Raji (cell line): ENCODE measurements around the gene ZC3H6.

ENCODE experiments used
- POLR2A ChIP-seq: IDR thresholded peaks from 2 replicates; pipeline ENCODE4 v1.6.1; 2011; ENCODE audit warnings: low read depth, low read length, control low read depth; ENCODE audit not compliant: insufficient read depth

ZC3H6 gene

DNA sequence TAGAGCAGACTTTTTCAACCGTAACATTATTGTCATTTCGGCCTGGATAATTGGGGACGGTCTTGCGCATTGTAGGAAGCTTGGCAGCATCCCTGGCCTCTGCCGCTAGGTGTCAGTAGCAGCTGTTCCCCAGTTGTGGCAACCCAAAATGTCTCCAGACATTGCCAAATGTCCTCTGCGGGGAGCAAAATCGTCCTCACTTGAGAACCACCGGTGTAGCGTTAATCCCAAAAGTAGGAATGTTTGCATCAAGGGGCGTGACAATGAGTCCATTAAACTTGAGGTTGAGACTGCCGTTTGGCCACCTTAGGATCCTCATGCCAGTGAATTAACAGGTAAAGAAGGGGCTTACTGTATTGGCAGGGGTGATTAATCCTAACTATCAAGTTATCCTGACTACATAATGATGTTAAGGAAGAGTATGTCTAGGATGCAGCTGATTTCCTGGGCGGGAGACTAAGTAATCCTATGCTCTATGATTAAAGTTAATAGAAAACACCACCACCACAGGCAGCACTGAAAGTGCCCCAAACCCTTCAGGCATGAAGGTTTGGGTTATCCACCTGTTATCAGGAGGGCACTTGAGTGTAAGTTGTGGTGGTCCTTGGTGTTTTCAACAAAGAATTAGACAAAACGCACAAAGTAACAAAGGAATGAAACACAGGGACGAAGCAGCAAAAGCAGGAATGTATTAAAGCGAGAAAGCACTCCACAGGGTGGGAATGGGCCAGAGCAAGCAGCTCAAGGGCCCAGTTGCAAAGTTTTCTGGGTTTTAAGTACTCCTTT is 15.7 kb upstream of the ZC3H6 start:
- TF ChIP-seq POLR2A, result no peak

DNA sequence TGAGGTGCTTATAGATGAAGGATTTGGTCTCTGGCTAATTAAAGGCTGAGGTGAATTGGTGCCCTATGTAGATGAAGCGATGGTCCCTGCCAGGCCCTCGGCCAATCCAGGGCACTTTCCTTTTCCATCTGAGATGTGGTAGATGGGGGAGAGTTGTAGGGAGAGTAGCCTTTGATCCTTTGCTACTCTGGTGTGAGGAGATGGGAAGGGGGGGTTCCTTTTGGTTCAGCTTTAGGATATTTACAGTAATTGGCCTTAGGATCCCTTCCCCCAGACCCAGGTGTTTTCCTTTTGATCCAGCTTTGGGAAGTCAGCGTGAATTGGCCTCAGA is 15.1 kb upstream of the ZC3H6 start:
- TF ChIP-seq POLR2A, result no peak

DNA sequence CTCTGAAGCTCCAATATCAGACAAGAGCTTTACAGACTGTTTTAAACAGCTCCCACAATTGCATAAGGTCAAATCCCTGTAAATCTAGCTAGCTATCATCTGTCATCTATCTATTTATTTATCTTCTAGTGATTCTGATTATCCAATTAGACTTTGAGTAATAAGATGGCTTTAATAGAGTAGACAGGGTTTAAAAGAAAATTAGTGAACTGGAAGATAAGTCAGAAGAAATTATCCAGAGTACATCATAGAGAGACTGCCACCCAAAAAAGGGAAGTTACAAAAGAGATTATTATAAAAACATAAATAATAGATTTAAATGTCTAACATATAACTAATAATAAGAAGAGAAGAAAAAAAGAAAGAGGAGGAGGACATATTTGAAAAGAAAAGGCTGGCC is 12.5 kb upstream of the ZC3H6 start:
- TF ChIP-seq POLR2A, result no peak

DNA sequence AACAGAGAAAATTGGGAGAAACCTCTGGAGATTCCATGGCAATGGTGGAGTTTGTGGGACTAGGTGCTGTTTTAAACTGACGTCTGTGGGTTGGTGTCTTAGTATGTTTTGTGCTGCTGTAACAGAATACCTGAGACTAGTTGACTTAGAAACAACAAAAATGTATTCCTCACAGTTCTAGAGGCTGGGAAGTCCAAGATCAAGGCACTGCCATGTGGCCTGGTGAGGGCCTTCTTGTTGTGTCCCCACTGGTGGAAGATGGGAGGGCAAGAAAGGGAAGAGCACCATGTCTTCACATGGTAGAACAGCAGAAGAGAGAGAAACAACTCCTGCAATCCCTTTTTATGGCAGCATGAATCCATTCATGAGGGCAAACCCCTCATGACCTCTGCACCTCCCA is 6.8 kb upstream of the ZC3H6 start:
- TF ChIP-seq POLR2A, result no peak

DNA sequence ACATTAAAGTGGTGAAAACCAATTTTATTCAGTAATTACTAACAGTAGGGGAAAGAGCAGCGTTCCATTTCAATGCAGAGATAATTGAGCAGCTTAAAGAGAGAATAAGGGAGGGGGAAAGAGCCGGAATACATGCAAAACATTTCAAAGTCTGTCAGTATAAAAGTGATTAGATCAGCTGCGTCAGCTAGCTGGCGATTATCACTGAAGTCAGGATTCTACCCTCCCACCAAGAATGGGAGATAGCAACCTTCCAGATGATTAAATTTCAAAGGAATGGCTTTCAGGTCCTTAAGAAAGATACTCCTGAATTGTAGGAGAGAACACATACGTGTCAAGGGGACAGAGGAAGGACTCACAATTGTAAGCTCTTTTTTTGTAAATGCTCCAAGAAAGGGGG is 2.7 kb upstream of the ZC3H6 start:
- no peak for TF ChIP-seq POLR2A

DNA sequence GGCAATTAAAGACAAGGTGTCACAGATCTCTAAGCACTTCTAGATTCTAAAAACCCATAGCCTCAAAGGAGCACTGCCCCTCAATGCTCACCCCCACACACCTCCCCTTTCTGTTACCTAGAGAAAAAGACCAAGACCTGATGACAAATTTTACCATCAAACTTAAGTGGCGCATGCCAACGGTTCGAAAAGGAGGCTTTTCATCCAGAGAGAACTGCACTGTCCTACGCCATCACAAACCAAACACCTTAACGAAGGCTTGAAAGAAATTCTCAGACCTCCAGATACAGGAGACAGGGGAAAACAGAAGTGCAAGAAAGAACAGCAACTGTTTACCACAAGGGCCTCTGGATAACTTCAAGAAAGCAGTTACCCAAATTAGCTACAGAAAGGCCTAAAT is 2.0 kb upstream of the ZC3H6 start:
- no peak for TF ChIP-seq POLR2A

DNA sequence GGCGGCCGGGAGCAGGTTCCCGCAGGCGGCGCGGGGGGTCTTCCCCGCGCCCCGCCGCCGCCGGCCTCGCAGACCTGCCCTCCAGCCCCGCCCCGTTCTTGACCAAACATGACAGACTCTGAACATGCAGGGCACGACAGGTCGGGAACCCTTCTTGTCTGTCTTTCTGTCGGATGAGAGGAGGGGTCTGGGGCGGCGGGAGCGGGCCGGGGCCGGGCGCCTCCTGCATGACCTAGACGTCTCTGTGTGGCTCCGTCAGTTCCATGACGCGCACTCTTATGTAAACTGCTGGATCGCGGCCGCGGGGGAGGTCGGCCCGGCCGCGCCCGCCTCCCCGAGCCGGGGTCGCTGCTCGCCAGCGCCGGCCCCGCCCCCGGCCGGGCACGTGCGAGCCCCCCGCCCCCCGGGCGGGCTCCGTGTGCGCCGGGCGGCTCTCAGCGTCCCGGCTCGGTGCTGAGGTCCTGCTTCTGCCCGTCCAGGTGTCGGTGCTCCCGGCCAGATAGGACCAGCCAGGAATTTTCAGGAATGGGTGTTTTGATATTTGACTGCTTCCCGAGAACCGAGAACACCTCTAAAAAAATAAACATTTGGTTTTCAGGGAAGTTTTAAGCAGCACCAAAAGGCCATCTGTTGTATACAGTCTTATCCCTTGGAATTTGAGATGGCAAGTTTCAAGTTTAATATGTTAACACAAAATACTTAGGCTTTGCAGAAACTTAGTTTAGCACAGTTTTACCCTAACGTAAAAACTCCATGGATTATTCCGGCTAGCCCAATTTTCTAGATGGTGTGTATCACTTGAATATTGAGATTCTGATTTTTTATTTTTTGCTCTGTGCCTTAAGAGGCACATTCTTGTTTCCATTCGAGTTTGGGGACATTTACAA is 733 bp downstream of the ZC3H6 start:
- peak; percentile 70 for TF ChIP-seq POLR2A

DNA sequence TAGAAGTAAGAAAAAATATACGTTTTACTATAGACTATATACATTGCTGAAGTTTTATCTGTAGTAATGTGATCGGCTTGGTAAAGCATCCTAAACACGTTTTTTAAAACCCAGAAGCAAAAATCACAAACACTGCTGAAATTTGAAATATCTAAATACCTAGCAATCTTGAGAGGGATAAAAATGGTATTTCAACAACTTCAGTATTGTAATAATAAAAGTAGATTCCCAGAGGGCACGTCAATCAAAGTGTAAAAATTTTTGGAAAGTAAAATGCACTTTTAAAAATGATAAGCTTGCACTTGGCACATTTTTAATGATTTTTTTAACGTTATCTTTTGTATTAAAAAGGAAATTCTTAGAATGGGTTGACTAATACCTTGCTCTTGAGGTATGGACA is 1.6 kb downstream of the ZC3H6 start:
- TF ChIP-seq POLR2A, result no peak

DNA sequence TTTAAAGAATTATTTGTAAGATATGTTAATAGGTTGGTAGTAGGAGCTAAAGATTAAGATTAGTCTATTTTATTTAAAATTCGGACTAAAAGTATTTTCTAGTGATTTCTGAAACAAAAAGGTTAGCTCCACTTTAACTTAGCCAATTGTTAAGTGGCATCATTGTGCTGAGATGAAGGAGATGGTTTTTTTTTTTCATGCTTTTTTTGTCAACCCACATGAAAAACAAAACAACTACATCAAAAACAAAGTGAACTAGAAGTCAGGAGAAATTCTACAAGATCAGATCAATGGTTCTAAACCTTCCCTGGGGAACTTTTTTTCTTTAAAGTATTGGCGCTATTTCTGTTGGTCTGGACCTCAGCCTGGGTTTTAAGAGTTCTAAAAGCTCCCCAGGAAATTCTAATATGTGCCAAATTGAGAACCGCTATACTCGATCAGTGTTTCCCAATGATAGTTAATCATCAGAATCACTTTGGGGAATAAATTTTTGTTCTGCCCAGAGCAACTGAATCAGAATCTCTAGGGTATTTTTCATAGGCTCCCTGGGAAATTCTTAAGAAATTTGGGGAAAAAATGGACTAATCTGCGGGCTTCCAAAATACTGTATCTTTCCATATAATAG is 2.3 kb downstream of the ZC3H6 start:
- no peak for TF ChIP-seq POLR2A

DNA sequence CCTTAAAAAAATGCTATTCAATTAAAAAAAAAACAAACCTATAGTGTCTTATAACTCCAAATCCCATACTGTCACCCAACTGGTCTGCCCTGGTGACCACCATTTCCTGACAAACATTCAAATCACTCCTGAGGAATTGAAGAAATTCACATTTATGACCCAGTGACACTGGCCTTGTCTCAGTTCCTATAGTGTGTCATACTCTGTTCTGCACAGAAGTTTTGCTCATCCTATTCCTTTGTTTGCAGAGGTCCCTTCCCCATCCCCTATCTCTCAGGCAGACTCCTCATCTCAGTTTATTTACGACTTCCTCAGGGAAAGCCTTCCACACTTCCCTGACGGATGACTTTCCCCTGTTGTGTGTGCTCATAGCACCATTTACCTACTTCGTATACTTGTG is 14.7 kb downstream of the ZC3H6 start:
- no peak for TF ChIP-seq POLR2A

DNA sequence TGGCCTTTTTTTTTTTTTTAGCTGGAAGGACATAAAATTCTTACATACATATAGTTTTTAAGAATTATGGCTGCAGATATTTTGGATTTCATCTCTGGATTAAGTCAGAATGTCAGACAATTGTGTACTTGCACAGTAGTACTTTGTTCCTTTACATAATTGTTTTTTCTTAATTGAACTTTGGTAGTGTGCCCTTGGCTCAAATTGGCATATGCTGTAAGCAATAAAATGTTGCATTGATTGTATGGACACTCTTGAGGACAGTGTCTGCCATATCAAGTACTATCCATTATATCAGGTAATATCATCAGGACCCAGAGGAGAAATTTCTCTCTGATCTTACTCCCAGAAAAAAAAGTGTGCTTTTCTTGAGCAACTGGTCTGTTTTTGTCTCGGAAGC is 15.3 kb downstream of the ZC3H6 start:
- TF ChIP-seq POLR2A, result no peak

DNA sequence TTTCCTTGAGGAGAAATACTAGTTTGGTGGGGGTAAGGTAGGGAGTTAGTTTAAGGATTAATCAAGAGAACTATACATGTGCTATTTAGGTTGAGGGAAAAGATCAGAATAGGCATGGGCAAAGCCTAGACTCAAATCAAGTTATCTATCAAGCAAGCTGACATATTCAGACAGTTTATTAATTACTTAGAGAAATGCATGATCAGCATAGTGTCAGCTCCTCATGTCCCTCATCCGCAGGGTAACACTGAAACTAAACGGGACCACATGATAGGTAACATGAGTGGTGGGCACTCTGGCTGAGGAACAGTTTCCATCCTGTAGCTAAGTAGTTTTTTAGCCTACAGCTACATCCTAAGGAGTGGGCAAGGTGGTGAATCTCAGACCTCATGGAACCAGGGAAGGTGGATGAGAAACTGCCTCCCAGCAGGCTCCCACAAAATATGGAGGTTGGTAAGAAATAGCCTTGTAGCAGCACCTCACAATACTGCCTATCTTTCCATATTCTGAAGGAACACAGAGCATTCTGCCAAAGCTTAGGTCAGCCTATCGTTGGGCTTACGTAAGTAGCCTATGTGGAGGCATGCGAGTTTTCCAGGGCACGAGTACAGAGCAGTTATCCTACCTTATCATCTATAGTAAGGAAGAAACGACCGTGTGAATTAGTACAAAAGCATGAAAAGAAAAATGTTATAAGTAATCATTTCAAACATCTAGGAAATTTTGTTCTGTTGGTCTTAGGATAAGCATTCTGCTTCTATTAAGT is 18.4 kb downstream of the ZC3H6 start:
- no peak for TF ChIP-seq POLR2A

DNA sequence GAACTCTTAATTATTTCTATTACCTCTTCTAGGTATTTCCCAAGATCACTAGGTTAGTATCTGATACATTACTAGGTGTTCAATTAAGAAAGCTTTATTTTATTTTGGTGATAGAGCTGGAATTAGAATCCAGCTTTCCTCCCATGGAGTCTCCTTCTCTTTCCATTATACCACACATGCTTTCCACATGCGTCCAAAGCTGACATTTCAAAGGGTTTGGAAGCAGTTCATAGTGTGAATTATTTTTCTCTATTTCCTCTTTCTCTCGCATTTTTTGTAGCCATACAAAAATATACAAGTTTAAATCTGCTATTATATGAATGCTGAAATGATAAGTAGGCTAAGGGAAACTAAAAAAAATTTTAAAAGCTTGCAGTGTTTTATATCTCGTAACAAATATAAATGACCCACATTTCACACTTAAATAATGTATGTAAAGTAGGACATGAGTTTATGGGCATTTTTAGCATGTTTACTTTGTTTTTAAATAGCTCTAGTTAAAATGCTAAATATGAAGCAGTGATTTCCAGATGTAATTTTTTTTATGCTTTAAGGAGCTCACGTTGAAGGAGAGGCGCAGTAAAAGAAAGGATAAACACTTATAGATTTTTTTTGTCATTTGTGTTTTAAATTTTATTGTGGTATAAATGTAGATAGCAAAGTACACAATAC is 20.1 kb downstream of the ZC3H6 start:
- TF ChIP-seq POLR2A, result no peak

DNA sequence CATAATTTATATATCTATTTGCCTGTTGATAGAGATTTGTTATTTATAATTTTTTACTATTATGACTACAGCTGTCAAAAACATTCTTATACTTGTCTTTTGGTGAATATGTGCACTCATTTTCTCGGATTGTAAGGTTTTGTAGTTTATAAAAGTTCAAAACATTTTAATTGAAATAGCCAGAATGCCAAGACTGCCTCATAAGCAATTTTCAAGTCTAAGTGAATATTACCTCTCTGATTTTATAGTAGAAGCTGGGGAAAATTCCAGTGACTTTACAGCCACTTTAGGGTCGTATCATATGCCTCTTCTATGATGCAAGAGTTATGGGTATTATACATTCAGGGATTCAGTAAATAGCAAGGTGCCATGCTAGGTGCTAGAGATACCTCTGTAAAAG is 21.0 kb downstream of the ZC3H6 start:
- no peak for TF ChIP-seq POLR2A

DNA sequence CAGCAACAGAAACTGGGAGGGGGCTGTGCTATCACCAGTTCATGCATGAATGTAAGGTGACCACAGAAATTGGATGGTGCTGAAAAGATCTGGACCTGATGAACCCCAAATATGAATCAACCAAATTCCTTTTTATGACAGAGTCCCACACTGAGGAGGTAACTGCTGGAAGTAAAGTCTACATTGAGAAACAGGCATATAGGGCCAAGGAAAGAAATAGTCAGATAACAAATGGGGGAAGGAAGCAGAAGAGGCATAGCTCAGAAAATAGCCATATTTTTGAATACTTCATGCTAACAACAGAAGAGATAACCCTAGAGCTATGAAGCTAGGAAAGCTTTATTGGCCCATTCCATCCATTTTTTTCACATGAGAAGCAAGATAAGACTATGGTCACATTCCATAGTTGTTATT is 25.8 kb downstream of the ZC3H6 start:
- no peak for TF ChIP-seq POLR2A
